HCT116 (cell line): ENCODE results near the gene MLXIPL. TPM values are rescaled to one million over a fixed set of nuclear protein-coding genes. Genes with fewer than 3 reads are reported as not detected.

Experiments used
- ATAC-seq: fragments of 200-7000 bp; cut with Tn5 transposase; 2 replicates; pipeline ENCODE4 v1.9.1; 2020; ENCODE audit warnings: mild to moderate bottlenecking, moderate library complexity
- BruUV-seq: library from RNA; stranded (reverse); fragments of 400-500 nt; replicated peaks from 2 replicates; lab custom pipeline; 2021; lab: Mats Ljungman, UMichigan
- CTCF ChIA-PET: fragments of 300-600 bp; sonication (Branson Sonifier 250); formaldehyde crosslinking; loops from one replicate; lab custom pipeline; 2021; ENCODE audit warnings: antibody characterized with exemption; lab: Charles Lee
- POLR2A ChIA-PET: fragments of 300-600, 350-600 bp; sonication (Branson Sonifier 250); formaldehyde crosslinking; loops from one replicate; lab custom pipeline; 2021; ENCODE audit warnings: antibody characterized with exemption; lab: Charles Lee
- RAD21 ChIA-PET, 2 experiments: fragments of 300-600 bp; sonication (Branson Sonifier 250); formaldehyde crosslinking; loops; one replicate each; lab custom pipeline; 2023; ENCODE audit warnings: low total read pairs in 2 of 2; ENCODE audit not compliant: uncharacterized antibody in 2 of 2, unreplicated experiment in 2 of 2, low non-redundant PET in 1 of 2; lab: Charles Lee
- DNase-seq: peaks from one replicate; pipeline ENCODE4 v3.0.0-alpha.2; 2010; ENCODE audit warnings: low read depth, low spot score
- H2AFZ ChIP-seq: fragments of 200-600 bp; shearing (Covaris generic), sonication (generic); 2 replicates; pipeline ENCODE4 v1.6.1; 2017; ENCODE audit warnings: low read depth, mixed run types, mixed read lengths, antibody characterized with exemption, low read length; ENCODE audit not compliant: poor library complexity, severe bottlenecking
- H3K27ac ChIP-seq: 2 replicates; pipeline ENCODE4 v1.5.1; 2012; ENCODE audit warnings: low read depth, low read length
- H3K27me3 ChIP-seq: fragments of 200-600 bp; sonication (generic); 2 replicates; pipeline ENCODE4 v1.6.1; 2016; ENCODE audit warnings: mixed run types, low read length, mixed read lengths; ENCODE audit not compliant: insufficient read depth
- H3K36me3 ChIP-seq, 2 experiments: fragments of 200-500 bp in 1 of 2; fragments of 200-600 bp in 1 of 2; sonication (Bioruptor generic) in 1 of 2; sonication (generic) in 1 of 2; 2 replicates each; pipeline versions ENCODE4 v1.5.1 to v1.6.1; 2014 to 2016; ENCODE audit warnings: low read length in 2 of 2, inconsistent platforms in 1 of 2, mixed read lengths in 1 of 2, mixed run types in 1 of 2; ENCODE audit not compliant: insufficient read depth in 2 of 2, control insufficient read depth in 1 of 2
- H3K4me1 ChIP-seq, 2 experiments: fragments of 200-600 bp in 1 of 2; sonication (generic) in 1 of 2; 2 replicates each; pipeline versions ENCODE4 v1.5.1 to v1.6.1; 2012 to 2017; ENCODE audit warnings: low read length in 2 of 2, inconsistent platforms in 1 of 2, mild to moderate bottlenecking in 1 of 2, mixed read lengths in 1 of 2, mixed run types in 1 of 2, moderate library complexity in 1 of 2; ENCODE audit not compliant: insufficient read depth in 2 of 2, control insufficient read depth in 1 of 2
- H3K4me2 ChIP-seq: fragments of 200-600 bp; sonication (generic); 2 replicates; pipeline ENCODE4 v1.6.1; 2017; ENCODE audit warnings: mixed run types, low read length, mixed read lengths
- H3K4me3 ChIP-seq, 2 experiments: fragments of 200-600 bp in 1 of 2; sonication (generic) in 1 of 2; replicated peaks in 1 of 2; 2 replicates each; pipeline ENCODE4 v1.5.1; 2011 to 2016; ENCODE audit warnings: low read length in 2 of 2, control low read depth in 1 of 2, low read depth in 1 of 2, mild to moderate bottlenecking in 1 of 2, mixed read lengths in 1 of 2, mixed run types in 1 of 2
- H3K79me2 ChIP-seq: fragments of 200-600 bp; sonication (generic); 2 replicates; pipeline ENCODE4 v1.6.1; 2017; ENCODE audit warnings: mild to moderate bottlenecking, mixed run types, low read length, moderate library complexity, mixed read lengths; ENCODE audit not compliant: insufficient read depth
- H3K9ac ChIP-seq: fragments of 200-600 bp; sonication (generic); 2 replicates; pipeline ENCODE4 v1.6.1; 2016; ENCODE audit warnings: low read length, mixed read lengths
- H3K9me2 ChIP-seq: fragments of 200-600 bp; sonication (generic), shearing (Covaris generic); 2 replicates; pipeline ENCODE4 v1.6.1; 2017; ENCODE audit warnings: mixed run types, mild to moderate bottlenecking, moderate library complexity; ENCODE audit not compliant: insufficient read depth
- H3K9me3 ChIP-seq, 2 experiments: fragments of 200-500 bp in 1 of 2; fragments of 200-600 bp in 1 of 2; sonication (Bioruptor generic) in 1 of 2; sonication (generic) in 1 of 2; 2 replicates each; pipeline ENCODE4 v1.6.1; 2014 to 2017; ENCODE audit warnings: low read length in 2 of 2, mixed read lengths in 2 of 2, inconsistent platforms in 1 of 2, low read depth in 1 of 2, mild to moderate bottlenecking in 1 of 2, mixed run types in 1 of 2, moderate library complexity in 1 of 2; ENCODE audit not compliant: control insufficient read depth in 1 of 2, insufficient read depth in 1 of 2
- H4K20me1 ChIP-seq: fragments of 200-600 bp; sonication (generic), shearing (Covaris generic); 2 replicates; pipeline ENCODE4 v1.6.1; 2017; ENCODE audit warnings: mixed run types, mild to moderate bottlenecking, moderate library complexity; ENCODE audit not compliant: insufficient read depth
- CEBPB ChIP-seq: IDR thresholded peaks from 2 replicates; pipeline ENCODE4 v1.6.1; 2012; ENCODE audit warnings: low read depth
- EGR1 ChIP-seq: IDR thresholded peaks from 2 replicates; pipeline ENCODE4 v1.6.1; 2012; ENCODE audit warnings: low read depth
- EZH2 ChIP-seq: fragments of 200-600 bp; sonication (generic); IDR thresholded peaks from 2 replicates; pipeline ENCODE4 v1.6.1; 2017; ENCODE audit warnings: antibody characterized with exemption, mixed run types
- EZH2phosphoT487 ChIP-seq: fragments of 200-600 bp; IDR thresholded peaks from 2 replicates; pipeline ENCODE4 v1.6.1; 2018; ENCODE audit warnings: antibody characterized with exemption, borderline replicate concordance
- FOSL1 ChIP-seq: IDR thresholded peaks from 2 replicates; pipeline ENCODE4 v1.6.1; 2012; ENCODE audit warnings: low read depth
- RAD21 ChIP-seq: IDR thresholded peaks from 2 replicates; pipeline ENCODE4 v1.6.1; 2012; ENCODE audit warnings: low read depth, mild to moderate bottlenecking
- YY1 ChIP-seq: IDR thresholded peaks from 2 replicates; pipeline ENCODE4 v1.6.1; 2011; ENCODE audit warnings: low read length, low read depth, moderate library complexity, mild to moderate bottlenecking; ENCODE audit not compliant: insufficient replicate concordance; ENCODE audit errors: extremely low read depth
- ZFX ChIP-seq: fragments of 450-650 bp; IDR thresholded peaks from 2 replicates; pipeline ENCODE4 v1.6.1; 2017
- ZNF274 ChIP-seq: fragments of 200-500 bp; sonication (Bioruptor generic); IDR thresholded peaks from 2 replicates; pipeline ENCODE4 v1.6.1; 2014; ENCODE audit warnings: mild to moderate bottlenecking, low read depth, low read length, inconsistent platforms
- intact Hi-C: fragments of 100-400 bp; cut with micrococcal nuclease; formaldehyde crosslinking; loops from 2 replicates; pipeline ENCODE4 v1.10.0; 2022
- total RNA-seq: library from RNA; stranded (reverse); gene quantifications from one replicate; pipeline ENCODE4 v1.2.1, GENCODE V29; 2021; ENCODE audit not compliant: unreplicated experiment
- TF ChIP-seq, protein P1 (sequence below): IDR thresholded peaks from 2 replicates; pipeline ENCODE4 v1.6.1; 2012
- TF ChIP-seq, protein P2 (sequence below): IDR thresholded peaks from 2 replicates; pipeline ENCODE4 v1.6.1; 2012

Gene MLXIPL
- total RNA-seq, 1 experiment from 2014 or later, result 79.4 TPM

GRCh38 chr7:73648593-73649332 lies 24.4 kb upstream of the MLXIPL start:
- Histone ChIP-seq H3K9ac (peak overlapping the region; percentile 80), H3K79me2 (no peaks in the 10 kb centered on the region), H3K27me3 (no peaks in the 10 kb centered on the region), H3K4me1 (peaks cover 13 to 39% of the 10 kb centered on the region in 2 experiments), H4K20me1 (no peaks in the 10 kb centered on the region), H3K27ac (peak overlapping the region; percentile 72; the same call in 1 of the 2 replicates), H2AFZ (no peak overlapping the region), H3K9me2 (no peaks in the 10 kb centered on the region), H3K36me3 (no peaks in the 10 kb centered on the region), H3K9me3 (no peaks in the 10 kb centered on the region), H3K4me3 (peak overlapping the region; percentile 64 to 65), H3K4me2 (peak overlapping the region; percentile 88)
- ChIA-PET CTCF (no interaction called here), RAD21 (no interaction called here), POLR2A (no interaction called here)
- TF ChIP-seq ZNF274, result no peak
- no peak for TF ChIP-seq RAD21
- TF ChIP-seq, protein P1, sequence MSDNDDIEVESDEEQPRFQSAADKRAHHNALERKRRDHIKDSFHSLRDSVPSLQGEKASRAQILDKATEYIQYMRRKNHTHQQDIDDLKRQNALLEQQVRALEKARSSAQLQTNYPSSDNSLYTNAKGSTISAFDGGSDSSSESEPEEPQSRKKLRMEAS, result no peak
- TF ChIP-seq FOSL1, result no peak
- TF ChIP-seq EZH2phosphoT487, result no peak
- TF ChIP-seq, protein P2, sequence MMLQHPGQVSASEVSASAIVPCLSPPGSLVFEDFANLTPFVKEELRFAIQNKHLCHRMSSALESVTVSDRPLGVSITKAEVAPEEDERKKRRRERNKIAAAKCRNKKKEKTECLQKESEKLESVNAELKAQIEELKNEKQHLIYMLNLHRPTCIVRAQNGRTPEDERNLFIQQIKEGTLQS, result no peak
- no peak for TF ChIP-seq EZH2
- no peak for TF ChIP-seq CEBPB
- TF ChIP-seq YY1, result no peak
- TF ChIP-seq ZFX, result no peak
- TF ChIP-seq EGR1, result no peak
- ATAC-seq, result no peak
- no peak for DNase-seq
- intact Hi-C loops, result no loop called here
- BruUV-seq, result no TSS peak
